Measurements from ENCODE around the gene FLAD1.

The FLAD1 gene

GRCh38 chr1:155009221-155009711 is 26.1 kb downstream of the FLAD1 start:
- TF ChIP-seq, protein P1, sequence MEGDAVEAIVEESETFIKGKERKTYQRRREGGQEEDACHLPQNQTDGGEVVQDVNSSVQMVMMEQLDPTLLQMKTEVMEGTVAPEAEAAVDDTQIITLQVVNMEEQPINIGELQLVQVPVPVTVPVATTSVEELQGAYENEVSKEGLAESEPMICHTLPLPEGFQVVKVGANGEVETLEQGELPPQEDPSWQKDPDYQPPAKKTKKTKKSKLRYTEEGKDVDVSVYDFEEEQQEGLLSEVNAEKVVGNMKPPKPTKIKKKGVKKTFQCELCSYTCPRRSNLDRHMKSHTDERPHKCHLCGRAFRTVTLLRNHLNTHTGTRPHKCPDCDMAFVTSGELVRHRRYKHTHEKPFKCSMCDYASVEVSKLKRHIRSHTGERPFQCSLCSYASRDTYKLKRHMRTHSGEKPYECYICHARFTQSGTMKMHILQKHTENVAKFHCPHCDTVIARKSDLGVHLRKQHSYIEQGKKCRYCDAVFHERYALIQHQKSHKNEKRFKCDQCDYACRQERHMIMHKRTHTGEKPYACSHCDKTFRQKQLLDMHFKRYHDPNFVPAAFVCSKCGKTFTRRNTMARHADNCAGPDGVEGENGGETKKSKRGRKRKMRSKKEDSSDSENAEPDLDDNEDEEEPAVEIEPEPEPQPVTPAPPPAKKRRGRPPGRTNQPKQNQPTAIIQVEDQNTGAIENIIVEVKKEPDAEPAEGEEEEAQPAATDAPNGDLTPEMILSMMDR (IDR thresholded peaks at IDR 0.05; ENCODE audit: low read depth, low read length, missing control alignments), result no peak
- in situ Hi-C loops (cut with HindIII; ENCODE audit: low sequenced_read_pairs), result no loop called here
- H3K4me3 ChIP-seq (ENCODE audit: low read depth, low read length), result no peak overlapping the region
- DNase-seq (ENCODE audit: low read depth), result no peak

DNA sequence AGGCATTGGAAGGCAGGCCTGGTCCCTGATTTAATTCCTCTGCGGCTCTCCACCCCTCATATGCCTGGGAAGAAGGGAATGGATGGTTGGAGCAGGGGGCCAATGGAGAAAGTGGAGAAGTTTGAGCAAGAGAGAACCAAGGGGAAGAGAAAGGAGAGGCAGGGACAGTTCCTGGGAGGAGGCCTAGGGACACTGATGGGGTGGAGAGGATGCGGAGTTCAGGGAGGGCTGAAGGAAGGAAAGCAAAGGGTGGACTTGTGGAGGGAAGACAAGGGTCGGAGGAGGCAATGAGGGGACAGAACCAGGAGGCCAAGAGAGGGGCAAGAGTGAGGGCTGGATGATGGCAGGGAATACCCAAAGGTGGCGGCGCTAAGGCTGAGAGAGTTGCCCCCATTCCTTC is 26.6 kb downstream of the FLAD1 start:
- in situ Hi-C loops (cut with HindIII; ENCODE audit: low sequenced_read_pairs), result loop anchor here (5.0 kb wide), 2 partner anchors 52 to 53 kb away; partner anchors contain the start of genes EFNA4 and PBXIP1
- TF ChIP-seq, protein P1 (IDR thresholded peaks at IDR 0.05; ENCODE audit: low read depth, low read length, missing control alignments), result no peak
- H3K4me3 ChIP-seq (ENCODE audit: low read depth, low read length), result no peak overlapping the region
- no peak for DNase-seq (ENCODE audit: low read depth)

- in situ Hi-C loops (cut with HindIII; ENCODE audit: low sequenced_read_pairs), result loop anchor here (5.0 kb wide), 2 partner anchors 52 to 53 kb away; partner anchors contain the start of genes EFNA4 and PBXIP1
- TF ChIP-seq, protein P1 (IDR thresholded peaks at IDR 0.05; ENCODE audit: low read depth, low read length, missing control alignments), result no peak
- no peak overlapping the region for H3K4me3 ChIP-seq (ENCODE audit: low read depth, low read length)
- DNase-seq (ENCODE audit: low read depth), result no peak
These were observed 27.2 kb downstream of the FLAD1 start for GRCh38 chr1:155010211-155010918.

DNA sequence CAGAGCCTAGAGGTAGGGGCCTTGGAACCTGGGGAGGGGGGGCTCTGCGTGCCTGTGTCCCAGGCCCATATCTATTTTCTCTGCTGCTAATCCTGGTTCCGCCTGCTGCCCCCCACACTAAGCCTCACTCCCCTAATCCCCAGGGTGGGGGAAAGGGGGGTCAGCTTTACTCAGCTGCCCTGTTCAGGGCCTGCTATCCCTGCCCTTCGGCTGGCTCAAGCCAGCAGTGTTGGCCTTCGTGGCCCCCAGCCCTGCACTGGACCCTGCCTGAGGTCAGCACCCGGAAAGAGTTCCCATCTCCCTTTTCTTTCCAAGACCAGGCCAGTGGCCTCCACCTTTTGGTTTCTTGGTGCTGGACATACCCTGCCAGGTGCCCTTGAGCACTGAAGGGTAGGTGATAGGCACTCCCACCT is 27.9 kb downstream of the FLAD1 start:
- in situ Hi-C loops (cut with HindIII; ENCODE audit: low sequenced_read_pairs), result loop anchor here (5.0 kb wide), 2 partner anchors 51 to 54 kb away; partner anchors contain the start of genes EFNA4 and PBXIP1
- TF ChIP-seq, protein P1 (IDR thresholded peaks at IDR 0.05; ENCODE audit: low read depth, low read length, missing control alignments), result no peak
- no peak overlapping the region for H3K4me3 ChIP-seq (ENCODE audit: low read depth, low read length)
- DNase-seq (ENCODE audit: low read depth), result no peak

GRCh38 chr1:155011437-155012025 is 28.4 kb downstream of the FLAD1 start:
- in situ Hi-C loops (cut with HindIII; ENCODE audit: low sequenced_read_pairs), result loop anchor here (5.0 kb wide), 2 partner anchors 51 to 54 kb away; partner anchors contain the start of genes EFNA4 and PBXIP1
- H3K4me3 ChIP-seq (ENCODE audit: low read depth, low read length), result no peak overlapping the region
- TF ChIP-seq, protein P1 (IDR thresholded peaks at IDR 0.05; ENCODE audit: low read depth, low read length, missing control alignments), result no peak
- DNase-seq (ENCODE audit: low read depth), result no peak

- in situ Hi-C loops (cut with HindIII; ENCODE audit: low sequenced_read_pairs), result loop anchor here (5.0 kb wide), 2 partner anchors 50 to 55 kb away; partner anchors contain the start of genes EFNA4 and PBXIP1
- TF ChIP-seq, protein P1 (IDR thresholded peaks at IDR 0.05; ENCODE audit: low read depth, low read length, missing control alignments), result no peak
- DNase-seq (ENCODE audit: low read depth), result no peak
- H3K4me3 ChIP-seq (ENCODE audit: low read depth, low read length), result no peak overlapping the region
These were observed 28.9 kb downstream of the FLAD1 start for GRCh38 chr1:155012026-155012546.

Measured in astrocyte of the cerebellum (primary cell).